ENCODE results near the gene CDKN2B-AS1. TPM values are rescaled to one million over a fixed set of nuclear protein-coding genes. Genes with fewer than 3 reads are reported as not detected.

Gene CDKN2B-AS1
- total and polyA plus RNA-seq, 2 of the 13 experiments (the other 11 are each of a cell fraction or from before 2014, with no cell fraction given), result 0.64 to 2.3 TPM

GRCh38 chr9:22169727-22170503 lies 175.3 kb downstream of the CDKN2B-AS1 start (continued):
- 0 out of 2 replicates have a peak, but pooled peaks have one; percentile 17 for TF ChIP-seq ARID5B (CRISPR knock-in tag; IDR thresholded peaks at IDR 0.05)
- no peak for TF ChIP-seq ZNF704 (CRISPR knock-in tag; IDR thresholded peaks at IDR 0.05; ENCODE audit: borderline replicate concordance)
- TF ChIP-seq ZNF790 (CRISPR knock-in tag; IDR thresholded peaks at IDR 0.05; ENCODE audit: borderline replicate concordance), result no peak
- TF ChIP-seq ATF4 (CRISPR knock-in tag; IDR thresholded peaks at IDR 0.05), result peak in 1 of 2 experiments; percentile 55; a peak in 2 of 4 replicates
- TF ChIP-seq SAP130 (CRISPR knock-in tag; IDR thresholded peaks at IDR 0.05; ENCODE audit: low read depth), result no peak

Small RNA genes within 50 kb of the gene (small RNA-seq; reads per million reads assigned to genes)
- 0 reads per million in 3 experiments for gene RF01909 (ENCODE audit: insufficient read depth in 2 of 3, insufficient read length in 3 of 3, low read depth in 2 of 3, low replicate concordance in 1 of 3)
- gene RF02045 (ENCODE audit: insufficient read depth in 2 of 3, insufficient read length in 3 of 3, low read depth in 2 of 3, low replicate concordance in 1 of 3), result 0 reads per million in 3 experiments

Other genes starting within 250 kb of the CDKN2B-AS1 start
- 51.2 and 74.1 TPM in 2 replicates for gene MTAP, start 192.2 kb upstream of the CDKN2B-AS1 start, total RNA-seq (2016; rRNA removed; fragmentation: Illumina TruSeq; extraction: Trizol)
- 16.7 and 19.5 TPM in 2 replicates for gene MTAP, start 192.2 kb upstream of the CDKN2B-AS1 start, polyA plus RNA-seq (2011; rRNA removed)
- gene CDKN2A, start 399 bp upstream of the CDKN2B-AS1 start, total RNA-seq (2016; rRNA removed; fragmentation: Illumina TruSeq; extraction: Trizol), result 4.2 TPM in 2 replicates
- 4.8 and 7.4 TPM in 2 replicates for gene CDKN2A, start 399 bp upstream of the CDKN2B-AS1 start, polyA plus RNA-seq (2011; rRNA removed)
- 0.83 and 1.4 TPM in 2 replicates for gene CDKN2B, start 14.5 kb downstream of the CDKN2B-AS1 start, total RNA-seq (2016; rRNA removed; fragmentation: Illumina TruSeq; extraction: Trizol)
- gene CDKN2B, start 14.5 kb downstream of the CDKN2B-AS1 start, polyA plus RNA-seq (2011; rRNA removed), result 1.5 and 2.3 TPM in 2 replicates

All from HepG2 (cell line).